ENCODE data around the gene RASA4B.
"Not testable (repeated sequence)": the region's sequence is repeated elsewhere in the genome, so short reads cannot be mapped to it uniquely, and the experiment has no call there.

RASA4B gene

GRCh38 chr7:102517550-102518147 is at the start of gene RASA4B:
Gene RASA4B (minus strand): TSS chr7:102517777. CDS start chr7:102517710, 67 bp downstream.
- DNase-seq (ENCODE audit: low spot score) (peak; percentile 5), ATAC-seq (ENCODE audit: low read depth) (peak; percentile 93)
- not testable (repeated sequence) for H3K27ac ChIP-seq (ENCODE audit: poor library complexity, severe bottlenecking); H3K36me3 ChIP-seq (ENCODE audit: low read depth); H3K4me1 ChIP-seq (ENCODE audit: insufficient read depth, poor library complexity, severe bottlenecking); H3K9me3 ChIP-seq (ENCODE audit: severe bottlenecking); H3K4me3 ChIP-seq (ENCODE audit: severe bottlenecking); H3K27me3 ChIP-seq (ENCODE audit: insufficient read depth, poor library complexity, severe bottlenecking)

GRCh38 chr7:102550808-102551422 is 33.3 kb upstream of the RASA4B start, which contains the start of gene SPDYE2:
Gene SPDYE2 (plus strand): TSS chr7:102551226. CDS start chr7:102553256, 2,030 bp downstream.
- not testable (repeated sequence) for H3K4me3 ChIP-seq (ENCODE audit: severe bottlenecking); DNase-seq (ENCODE audit: low spot score)

GRCh38 chr7:102546353-102546752 is 28.8 kb upstream of the RASA4B start:
- peak; percentile 93 for ATAC-seq (ENCODE audit: low read depth)
- H3K4me1 ChIP-seq (ENCODE audit: insufficient read depth, poor library complexity, severe bottlenecking) = not testable (repeated sequence)

More at GRCh38 chr7:102550808-102551422, 33.3 kb upstream of the RASA4B start, which contains the start of gene SPDYE2:
- not testable (repeated sequence) for H3K27ac ChIP-seq (ENCODE audit: poor library complexity, severe bottlenecking); H3K27me3 ChIP-seq (ENCODE audit: insufficient read depth, poor library complexity, severe bottlenecking); H3K9me3 ChIP-seq (ENCODE audit: severe bottlenecking); H3K36me3 ChIP-seq (ENCODE audit: low read depth); ATAC-seq (ENCODE audit: low read depth); H3K4me1 ChIP-seq (ENCODE audit: insufficient read depth, poor library complexity, severe bottlenecking)

GRCh38 chr7:102545288-102545687 is 27.7 kb upstream of the RASA4B start:
- not testable (repeated sequence) for H3K4me1 ChIP-seq (ENCODE audit: insufficient read depth, poor library complexity, severe bottlenecking); ATAC-seq (ENCODE audit: low read depth)

More at GRCh38 chr7:102546353-102546752, 28.8 kb upstream of the RASA4B start:
- not testable (repeated sequence) for H3K36me3 ChIP-seq (ENCODE audit: low read depth); H3K27ac ChIP-seq (ENCODE audit: poor library complexity, severe bottlenecking); H3K27me3 ChIP-seq (ENCODE audit: insufficient read depth, poor library complexity, severe bottlenecking); H3K9me3 ChIP-seq (ENCODE audit: severe bottlenecking); H3K4me3 ChIP-seq (ENCODE audit: severe bottlenecking)
- DNase-seq (ENCODE audit: low spot score) = peak; percentile 70

GRCh38 chr7:102544372-102544771 is 26.8 kb upstream of the RASA4B start:
- DNase-seq (ENCODE audit: low spot score); H3K36me3 ChIP-seq (ENCODE audit: low read depth); H3K4me3 ChIP-seq (ENCODE audit: severe bottlenecking); H3K27me3 ChIP-seq (ENCODE audit: insufficient read depth, poor library complexity, severe bottlenecking); H3K27ac ChIP-seq (ENCODE audit: poor library complexity, severe bottlenecking); H3K9me3 ChIP-seq (ENCODE audit: severe bottlenecking); ATAC-seq (ENCODE audit: low read depth); H3K4me1 ChIP-seq (ENCODE audit: insufficient read depth, poor library complexity, severe bottlenecking): not testable (repeated sequence)

More at GRCh38 chr7:102545288-102545687, 27.7 kb upstream of the RASA4B start:
- not testable (repeated sequence) for H3K27ac ChIP-seq (ENCODE audit: poor library complexity, severe bottlenecking); DNase-seq (ENCODE audit: low spot score); H3K27me3 ChIP-seq (ENCODE audit: insufficient read depth, poor library complexity, severe bottlenecking); H3K4me3 ChIP-seq (ENCODE audit: severe bottlenecking); H3K9me3 ChIP-seq (ENCODE audit: severe bottlenecking); H3K36me3 ChIP-seq (ENCODE audit: low read depth)

- not testable (repeated sequence) for H3K4me3 ChIP-seq (ENCODE audit: severe bottlenecking); H3K27me3 ChIP-seq (ENCODE audit: insufficient read depth, poor library complexity, severe bottlenecking)
- peak; percentile 10; the same call in 2 of the 3 replicates for ATAC-seq (ENCODE audit: low read depth)
These were observed 26.0 kb upstream of the RASA4B start, which contains the start of gene UPK3BL2 for GRCh38 chr7:102543596-102543995. Gene UPK3BL2 (minus strand): TSS chr7:102543696. CDS start chr7:102543636, 60 bp downstream.

GRCh38 chr7:102542771-102543170 is 25.2 kb upstream of the RASA4B start:
- H3K9me3 ChIP-seq (ENCODE audit: severe bottlenecking); DNase-seq (ENCODE audit: low spot score): not testable (repeated sequence)

More at GRCh38 chr7:102543596-102543995, 26.0 kb upstream of the RASA4B start, which contains the start of gene UPK3BL2:
- not testable (repeated sequence) for H3K27ac ChIP-seq (ENCODE audit: poor library complexity, severe bottlenecking); H3K4me1 ChIP-seq (ENCODE audit: insufficient read depth, poor library complexity, severe bottlenecking); H3K9me3 ChIP-seq (ENCODE audit: severe bottlenecking); DNase-seq (ENCODE audit: low spot score); H3K36me3 ChIP-seq (ENCODE audit: low read depth)

GRCh38 chr7:102542083-102542482 is 24.5 kb upstream of the RASA4B start:
- H3K4me3 ChIP-seq (ENCODE audit: severe bottlenecking); H3K36me3 ChIP-seq (ENCODE audit: low read depth); H3K9me3 ChIP-seq (ENCODE audit: severe bottlenecking); H3K27ac ChIP-seq (ENCODE audit: poor library complexity, severe bottlenecking); ATAC-seq (ENCODE audit: low read depth); H3K4me1 ChIP-seq (ENCODE audit: insufficient read depth, poor library complexity, severe bottlenecking); H3K27me3 ChIP-seq (ENCODE audit: insufficient read depth, poor library complexity, severe bottlenecking): not testable (repeated sequence)
- DNase-seq (ENCODE audit: low spot score) = peak; percentile 27

More at GRCh38 chr7:102542771-102543170, 25.2 kb upstream of the RASA4B start:
- H3K27ac ChIP-seq (ENCODE audit: poor library complexity, severe bottlenecking); H3K36me3 ChIP-seq (ENCODE audit: low read depth); ATAC-seq (ENCODE audit: low read depth); H3K27me3 ChIP-seq (ENCODE audit: insufficient read depth, poor library complexity, severe bottlenecking); H3K4me3 ChIP-seq (ENCODE audit: severe bottlenecking); H3K4me1 ChIP-seq (ENCODE audit: insufficient read depth, poor library complexity, severe bottlenecking): not testable (repeated sequence)

GRCh38 chr7:102540604-102541003 is 23.0 kb upstream of the RASA4B start:
- H3K27me3 ChIP-seq (ENCODE audit: insufficient read depth, poor library complexity, severe bottlenecking); H3K9me3 ChIP-seq (ENCODE audit: severe bottlenecking); H3K4me3 ChIP-seq (ENCODE audit: severe bottlenecking); ATAC-seq (ENCODE audit: low read depth); H3K4me1 ChIP-seq (ENCODE audit: insufficient read depth, poor library complexity, severe bottlenecking); H3K36me3 ChIP-seq (ENCODE audit: low read depth); H3K27ac ChIP-seq (ENCODE audit: poor library complexity, severe bottlenecking); DNase-seq (ENCODE audit: low spot score): not testable (repeated sequence)

- H3K27ac ChIP-seq (ENCODE audit: poor library complexity, severe bottlenecking); H3K4me3 ChIP-seq (ENCODE audit: severe bottlenecking); ATAC-seq (ENCODE audit: low read depth); H3K36me3 ChIP-seq (ENCODE audit: low read depth); H3K4me1 ChIP-seq (ENCODE audit: insufficient read depth, poor library complexity, severe bottlenecking); DNase-seq (ENCODE audit: low spot score); H3K9me3 ChIP-seq (ENCODE audit: severe bottlenecking); H3K27me3 ChIP-seq (ENCODE audit: insufficient read depth, poor library complexity, severe bottlenecking): not testable (repeated sequence)
These were observed 17.6 kb upstream of the RASA4B start for GRCh38 chr7:102535062-102535615.

- not testable (repeated sequence) for H3K4me1 ChIP-seq (ENCODE audit: insufficient read depth, poor library complexity, severe bottlenecking); DNase-seq (ENCODE audit: low spot score); H3K36me3 ChIP-seq (ENCODE audit: low read depth); H3K9me3 ChIP-seq (ENCODE audit: severe bottlenecking); H3K27me3 ChIP-seq (ENCODE audit: insufficient read depth, poor library complexity, severe bottlenecking); H3K4me3 ChIP-seq (ENCODE audit: severe bottlenecking); H3K27ac ChIP-seq (ENCODE audit: poor library complexity, severe bottlenecking)
- peak; percentile 4; the same call in 2 of the 3 replicates for ATAC-seq (ENCODE audit: low read depth)
These were observed 14.6 kb upstream of the RASA4B start for GRCh38 chr7:102532127-102532526.
